Measurements from ENCODE around the gene EIF4E2. TPM values are rescaled to one million over a fixed set of nuclear protein-coding genes. Genes with fewer than 3 reads are reported as not detected.

EIF4E2 gene
- total and polyA plus RNA-seq, 2 donors (not counting 3 experiments of a cell fraction or from before 2014, with no cell fraction given) = 50.0 to 96.5 TPM

DNA sequence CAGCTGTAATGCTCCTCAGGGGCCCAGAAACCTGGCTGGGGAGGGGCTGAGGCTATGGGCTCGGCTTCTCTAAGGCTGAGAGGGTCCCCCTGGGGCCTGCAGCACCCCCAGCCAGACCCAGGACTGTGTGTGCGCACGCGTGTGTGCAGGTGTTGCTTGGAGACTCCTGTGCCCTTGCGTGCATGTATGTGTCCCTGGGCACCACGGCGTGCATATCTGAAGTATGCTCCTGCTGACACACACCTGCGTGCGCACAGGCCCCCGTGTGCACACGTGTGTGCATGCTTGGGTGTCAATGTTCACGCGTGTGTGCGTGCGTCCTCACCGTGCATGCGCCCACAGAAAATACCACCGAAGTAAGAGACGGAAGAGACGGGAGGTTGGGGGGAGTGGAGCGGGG lies 48.0 kb upstream of the EIF4E2 start:
- Histone ChIP-seq H3K9ac (replicated peaks; ENCODE audit: extremely low read depth, insufficient read depth, low read length) (no peak overlapping the region), H3K4me1 (ENCODE audit: control insufficient read depth, extremely low read depth, insufficient read depth, low read length) (no peaks in the 10 kb centered on the region), H4K20me1 (replicated peaks; ENCODE audit: control insufficient read depth, extremely low read depth, insufficient read depth, low read length) (no peaks in the 10 kb centered on the region), H3K4me2 (ENCODE audit: insufficient read depth, low read length) (no peak overlapping the region), H3K9me3 (replicated peaks; ENCODE audit: control insufficient read depth, insufficient read depth, low read length) (no peaks in the 10 kb centered on the region), H3K9me1 (replicated peaks; ENCODE audit: control insufficient read depth, extremely low read depth, insufficient read depth, low read length) (no peaks in the 10 kb centered on the region), H2AFZ (ENCODE audit: low read depth, low read length) (no peak overlapping the region), H3K4me3 (replicated peaks in 1 of 3; ENCODE audit: insufficient read depth in 1 of 3, low read depth in 1 of 3, low read length in 3 of 3) (no peak overlapping the region), H3K27me3 (ENCODE audit: control insufficient read depth in 2 of 2, insufficient read depth in 2 of 2, low read length in 2 of 2) (peaks cover 35% of the 10 kb centered on the region in 2 experiments), H3K27ac (ENCODE audit: insufficient read depth, low read depth, low read length) (no peak overlapping the region), H3K79me2 (ENCODE audit: control insufficient read depth, insufficient read depth, low read length) (no peaks in the 10 kb centered on the region), H3K36me3 (ENCODE audit: control insufficient read depth in 2 of 2, extremely low read depth in 1 of 2, insufficient read depth in 2 of 2, low read length in 2 of 2) (no peaks in the 10 kb centered on the region)
- FAIRE-seq (no peak), DNase-seq (ENCODE audit: low read depth, low spot score) (no peak)
- no peak for TF ChIP-seq EZH2 (IDR thresholded peaks at IDR 0.05; ENCODE audit: borderline replicate concordance, low read depth, low read length, severe bottlenecking)
- TF ChIP-seq JUN (IDR thresholded peaks at IDR 0.05; ENCODE audit: borderline replicate concordance, insufficient read depth, insufficient read length, low read depth) = no peak
- no peak for TF ChIP-seq POLR2A (IDR thresholded peaks at IDR 0.05; ENCODE audit: low read depth, low read length)
- TF ChIP-seq MAX (IDR thresholded peaks at IDR 0.05; ENCODE audit: insufficient read depth, insufficient read length) = no peak
- TF ChIP-seq POLR2AphosphoS5 (IDR thresholded peaks at IDR 0.05; ENCODE audit: insufficient read depth, low read depth, low read length) = no peak
- no peak for TF ChIP-seq CTCF (IDR thresholded peaks at IDR 0.05; ENCODE audit: extremely low read depth in 1 of 2, insufficient read depth in 1 of 2, low read depth in 1 of 2, low read length in 2 of 2)
- no peak for TF ChIP-seq FOS (IDR thresholded peaks at IDR 0.05; ENCODE audit: borderline replicate concordance, insufficient read depth, low read length)
- no peak for TF ChIP-seq GATA2 (IDR thresholded peaks at IDR 0.05; ENCODE audit: insufficient read depth, insufficient read length, low read depth, low read length)
- TF ChIP-seq MYC (IDR thresholded peaks at IDR 0.05; ENCODE audit: low read depth, low read length) = no peak
- ChIA-PET CTCF (interaction anchor here (1.1 kb wide), 1 partner anchor 602 kb away, joined by 4 read pairs; no protein-coding TSS in a partner anchor), POLR2A (no interaction called here)
- no TSS peak for BruUV-seq (replicated peaks)
- dilution Hi-C loops (cut with MboI; ENCODE audit: extremely low pct_ligation_motif_present, low sequenced_read_pairs) (no loop called here), intact Hi-C loops (cut with micrococcal nuclease) (no loop called here)

All from endothelial cell of umbilical vein (primary cell).